Hematopoietic multipotent progenitor cell treated with erythropoietin and hydrocortisone succinate and interleukin-3 and kit ligand, for 17 days (in vitro differentiated cells): Measurements from ENCODE around the gene SLCO1C1.

ENCODE experiments used
- DNase-seq: peaks from one replicate; pipeline ENCODE4 v3.0.0-alpha.2; 2015; ENCODE audit warnings: low spot score

The SLCO1C1 gene

GRCh38 chr12:20792971-20793370 lies 97.8 kb downstream of the SLCO1C1 start:
- DNase-seq = no peak

- no peak for DNase-seq
These were observed 103.4 kb downstream of the SLCO1C1 start for GRCh38 chr12:20798554-20798953.

GRCh38 chr12:20800160-20800559 lies 105.0 kb downstream of the SLCO1C1 start:
- DNase-seq = no peak

- no peak for DNase-seq
These were observed 105.9 kb downstream of the SLCO1C1 start for GRCh38 chr12:20801035-20801434.
